K562 (cell line): ENCODE measurements around the gene SLC6A16. TPM values are rescaled to one million over a fixed set of nuclear protein-coding genes. Genes with fewer than 3 reads are reported as not detected.

Experiments
- ATAC-seq: fragments of 200-7000 bp; cut with Tn5 transposase; 3 replicates; pipeline ENCODE4 v1.9.1; 2020; ENCODE audit warnings: moderate library complexity
- BruUV-seq: library from RNA; stranded (reverse); fragments of 400-500 nt; replicated peaks from 2 replicates; lab custom pipeline; 2021; lab: Mats Ljungman, UMichigan
- CTCF ChIA-PET: fragments of 300-600 bp; formaldehyde crosslinking; extraction: SDS; loops from one replicate; lab custom pipeline; 2021; ENCODE audit warnings: low intra/inter-chr PET ratio; lab: Yijun Ruan, JAX
- POLR2A ChIA-PET: fragments of 300-600, 350-650 bp; sonication (Branson Sonifier 250); formaldehyde crosslinking; extraction: SDS; loops from one replicate; lab custom pipeline; 2021; ENCODE audit warnings: antibody characterized with exemption, inconsistent platforms; lab: Yijun Ruan, JAX
- DNase-seq, 4 experiments: peaks; one replicate each; pipeline versions ENCODE4 v3.0.0 to v3.0.0-alpha.2; 2011 to 2018; ENCODE audit warnings: low spot score in 3 of 4, mixed read lengths in 3 of 4; ENCODE audit errors: extremely low read depth in 1 of 4
- FAIRE-seq: peaks from 2 replicates; lab custom pipeline; 2011; peaks lifted over from hg19 to GRCh38; lab: Jason Lieb, UNC
- H2AFZ ChIP-seq: 2 replicates; pipeline ENCODE4 v1.6.0; 2011; ENCODE audit warnings: low read depth, low read length, control low read depth, inconsistent platforms
- H3K27ac ChIP-seq: fragments of 200-600 bp; 3 replicates; pipeline ENCODE4 v1.8.0; 2011; ENCODE audit warnings: low read depth, mild to moderate bottlenecking, control low read depth, inconsistent platforms, low read length, moderate library complexity, mixed read lengths; ENCODE audit errors: extremely low read depth
- H3K27me3 ChIP-seq, 2 experiments: fragments of 300-600 bp in 1 of 2; 2 replicates in 1 of 2; 3 replicates in 1 of 2; pipeline versions ENCODE4 v1.6.0 to v1.8.0; 2011; ENCODE audit warnings: inconsistent platforms in 2 of 2, low read length in 2 of 2, mild to moderate bottlenecking in 1 of 2, mixed read lengths in 1 of 2, moderate library complexity in 1 of 2; ENCODE audit not compliant: control insufficient read depth in 2 of 2, insufficient read depth in 2 of 2
- H3K36me3 ChIP-seq: fragments of 300-600 bp; 3 replicates; pipeline ENCODE4 v1.8.0; 2011; ENCODE audit warnings: mild to moderate bottlenecking, low read length, inconsistent platforms; ENCODE audit not compliant: control insufficient read depth, insufficient read depth
- H3K4me1 ChIP-seq, 2 experiments: fragments of 200-600 bp in 1 of 2; replicated peaks in 1 of 2; 2 replicates in 1 of 2; 3 replicates in 1 of 2; pipeline versions ENCODE4 v1.5.1 to v1.8.0; 2011; ENCODE audit warnings: inconsistent platforms in 2 of 2, low read length in 2 of 2, mild to moderate bottlenecking in 1 of 2, mixed read lengths in 1 of 2, moderate library complexity in 1 of 2; ENCODE audit not compliant: control insufficient read depth in 2 of 2, insufficient read depth in 2 of 2
- H3K4me2 ChIP-seq: 2 replicates; pipeline ENCODE4 v1.6.1; 2011; ENCODE audit warnings: low read length, control low read depth, inconsistent platforms, mixed read lengths; ENCODE audit not compliant: insufficient read depth
- H3K4me3 ChIP-seq: fragments of 200-600 bp; sonication (generic), shearing (Covaris generic); 2 replicates; pipeline ENCODE4 v1.5.1; 2016; ENCODE audit warnings: control low read depth, inconsistent platforms
- H3K79me2 ChIP-seq: fragments of 200-600 bp; 3 replicates; pipeline ENCODE4 v1.8.0; 2011; ENCODE audit warnings: low read length, inconsistent platforms; ENCODE audit not compliant: control insufficient read depth, insufficient read depth
- H3K9ac ChIP-seq, 2 experiments: 2 replicates each; pipeline versions ENCODE4 v1.6.0 to v1.6.1; 2011; ENCODE audit warnings: low read depth in 2 of 2, low read length in 2 of 2, control low read depth in 1 of 2, inconsistent platforms in 1 of 2, mild to moderate bottlenecking in 1 of 2, mixed read lengths in 1 of 2; ENCODE audit not compliant: insufficient read depth in 1 of 2
- H3K9me1 ChIP-seq: one replicate; pipeline ENCODE4 v1.6.0; 2011; ENCODE audit warnings: inconsistent platforms, mild to moderate bottlenecking, low read length, moderate library complexity; ENCODE audit not compliant: control insufficient read depth, insufficient read depth
- H3K9me3 ChIP-seq: replicated peaks from 2 replicates; pipeline ENCODE4 v1.5.1; 2011; ENCODE audit warnings: low read depth, low read length, inconsistent platforms; ENCODE audit not compliant: control insufficient read depth, insufficient read depth
- H4K20me1 ChIP-seq: replicated peaks from 2 replicates; pipeline ENCODE4 v1.6.1; 2011; ENCODE audit warnings: low read length, inconsistent platforms, mixed read lengths; ENCODE audit not compliant: control insufficient read depth, insufficient read depth
- AFF1 ChIP-seq, 2 experiments: fragments of 450-650 bp; IDR thresholded peaks; 2 replicates each; pipeline ENCODE4 v1.6.1; 2018; ENCODE audit warnings: mild to moderate bottlenecking in 2 of 2, low read depth in 1 of 2; ENCODE audit not compliant: partially characterized antibody in 2 of 2
- CBX8 ChIP-seq: fragments of 200-600 bp; sonication (generic); IDR thresholded peaks from 2 replicates; pipeline ENCODE4 v1.6.1; 2012; ENCODE audit warnings: borderline replicate concordance, mixed run types, low read depth, mild to moderate bottlenecking, moderate library complexity, mixed read lengths, low read length, control low read depth, inconsistent platforms; ENCODE audit not compliant: poor library complexity, severe bottlenecking; ENCODE audit errors: extremely low read depth
- CEBPG ChIP-seq, 3 experiments: fragments of 200-800 bp in 1 of 3; sonication (Bioruptor generic) in 1 of 3; sonication (generic) in 1 of 3; formaldehyde crosslinking in 1 of 3; IDR thresholded peaks in 2 of 3; conservative IDR thresholded peaks in 1 of 3; 2 replicates each; pipeline versions ENCODE4 v1.6.1 to v1.8.0; 2016 to 2022; ENCODE audit warnings: missing compliant biosample characterization in 2 of 3, missing genetic modification characterization in 2 of 3, mild to moderate bottlenecking in 1 of 3, missing genetic modification reagents in 1 of 3
- FOXK1 ChIP-seq: sonication (generic); formaldehyde crosslinking; IDR thresholded peaks from 2 replicates; pipeline ENCODE4 v1.8.0; 2022; ENCODE audit warnings: missing genetic modification reagents, mild to moderate bottlenecking, borderline replicate concordance
- FOXM1 ChIP-seq, 2 experiments: fragments of 450-650 bp in 1 of 2; sonication (generic) in 1 of 2; formaldehyde crosslinking in 1 of 2; IDR thresholded peaks; 2 replicates each; pipeline versions ENCODE4 v1.6.1 to v1.9.0; 2017 to 2022; ENCODE audit warnings: low read depth in 2 of 2, mild to moderate bottlenecking in 2 of 2, missing genetic modification reagents in 1 of 2, moderate library complexity in 1 of 2
- HCFC1 ChIP-seq: IDR thresholded peaks from 2 replicates; pipeline ENCODE4 v1.6.1; 2012; ENCODE audit warnings: low read depth, low read length, improper control_type of control experiment
- KDM5B ChIP-seq: fragments of 200-600 bp; sonication (generic); IDR thresholded peaks from 2 replicates; pipeline ENCODE4 v1.6.1; 2012; ENCODE audit warnings: low read depth, mild to moderate bottlenecking, moderate library complexity, low read length, control low read depth, inconsistent platforms; ENCODE audit not compliant: insufficient replicate concordance
- POLR3G ChIP-seq: IDR thresholded peaks from 2 replicates; pipeline ENCODE4 v1.6.1; 2011; ENCODE audit not compliant: insufficient read length, insufficient replicate concordance; ENCODE audit errors: extremely low read depth
- SAFB ChIP-seq: fragments of 200-400 bp; formaldehyde crosslinking; IDR thresholded peaks from 2 replicates; pipeline ENCODE4 v1.6.1; 2017; ENCODE audit warnings: low read depth, low read length, borderline replicate concordance
- SIN3A ChIP-seq, 2 experiments: fragments of 150-350 bp in 1 of 2; IDR thresholded peaks; 2 replicates each; pipeline ENCODE4 v1.6.1; 2011 to 2016; ENCODE audit warnings: borderline replicate concordance in 2 of 2, low read depth in 2 of 2, low read length in 2 of 2, mild to moderate bottlenecking in 2 of 2, moderate library complexity in 2 of 2; ENCODE audit not compliant: control insufficient read depth in 1 of 2
- WGBS: fragments of 100-300 bp; shearing (Covaris generic); methylation state at CpG from one replicate; pipeline ENCODE4 v1.1.6; 2016; ENCODE audit warnings: low coverage, mixed read lengths; ENCODE audit not compliant: insufficient coverage; ENCODE audit errors: missing lambda C conversion rate; 5-methylcytosine and 5-hydroxymethylcytosine counted together
- in situ Hi-C: fragments of 300-500 bp; cut with MboI; formaldehyde crosslinking; loops from 4 replicates; pipeline ENCODE4 v1.15.0; 2018; ENCODE audit warnings: inconsistent platforms, mixed read lengths
- intact Hi-C: fragments of 100-400 bp; cut with micrococcal nuclease; formaldehyde crosslinking; loops from 2 replicates; pipeline ENCODE4 v1.14.2; 2022
- polyA plus RNA-seq, 8 experiments: library from polyadenylated mRNA; depleted of rRNA in 4 of 8; stranded (reverse) in 5 of 8; unstranded in 3 of 8; fragments of >200 nt; fragmentation: Nextera tagmentation in 2 of 8; fragmentation: Illumina TruSeq in 1 of 8; extraction: Ambion mirVana in 2 of 8; extraction: Trizol in 1 of 8; gene quantifications; 2 replicates each; pipeline versions ENCODE4 v1.2.1 to v1.2.3, GENCODE V29; 2011 to 2014; ENCODE audit warnings: inconsistent platforms in 1 of 8, missing spikeins in 1 of 8
- total RNA-seq, 7 experiments: library from RNA; depleted of rRNA in 6 of 7; stranded (reverse); fragments of >200 nt in 6 of 7; fragmentation: Illumina TruSeq in 2 of 7; extraction: Trizol in 2 of 7; gene quantifications; 2 replicates each; pipeline versions ENCODE4 v1.2.1 to v1.2.3, GENCODE V29; 2011 to 2021; ENCODE audit warnings: low replicate concordance in 1 of 7
- TF ChIP-seq, protein P1 (sequence below): sonication (generic); formaldehyde crosslinking; IDR thresholded peaks from 2 replicates; pipeline ENCODE4 v1.4.0; 2020; ENCODE audit warnings: mild to moderate bottlenecking, missing genetic modification reagents
- TF ChIP-seq, protein P2 (sequence below): sonication (generic); formaldehyde crosslinking; IDR thresholded peaks from 2 replicates; pipeline ENCODE4 v1.8.0; 2022; ENCODE audit warnings: mild to moderate bottlenecking, low read depth, missing genetic modification reagents

Gene SLC6A16
- total and polyA plus RNA-seq, 9 of the 15 experiments (the other 6 are each of a cell fraction or from before 2014, with no cell fraction given): 0.05 to 0.95 (median 0.36) TPM

DNA sequence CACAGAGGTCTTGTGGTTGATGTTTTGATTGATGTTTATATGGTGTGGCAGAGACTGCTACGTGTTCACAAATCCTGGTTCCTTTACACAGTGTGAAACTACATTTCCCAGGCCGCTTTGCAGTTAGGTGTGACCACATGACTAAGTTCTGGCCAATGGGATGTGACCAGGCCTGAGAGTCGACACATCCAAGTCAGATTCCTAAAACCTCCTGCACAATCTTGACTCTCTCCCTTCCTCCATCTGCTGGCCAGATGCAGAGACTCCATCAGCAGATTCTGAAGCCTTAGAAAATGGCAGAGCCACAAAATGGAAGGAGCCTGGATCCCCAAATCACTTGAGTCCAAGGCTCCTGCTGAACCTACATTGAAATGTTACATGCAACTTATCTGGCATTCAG is 22.8 kb upstream of the SLC6A16 start:
- peak overlapping the region; percentile 64 for H2AFZ ChIP-seq
- H3K4me3 ChIP-seq: no peak overlapping the region
- H3K79me2 ChIP-seq: no peaks in the 10 kb centered on the region
- no peaks in the 10 kb centered on the region for H3K27me3 ChIP-seq
- DNase-seq (peak; percentile 67 to 77 (median 72)), FAIRE-seq (peak; percentile 99), ATAC-seq (peak; percentile 100)
- H3K9ac ChIP-seq: no peak overlapping the region
- WGBS: 23% methylated on average over 3 of the region's 3 CpGs
- H3K4me1 ChIP-seq: peaks cover 0 to 5% of the 10 kb centered on the region in 2 experiments; a peak in 3 of 5 replicates
- no peak overlapping the region for H3K27ac ChIP-seq
- H3K9me3 ChIP-seq: no peaks in the 10 kb centered on the region
- in situ Hi-C loops: no loop called here
- no peaks in the 10 kb centered on the region for H3K9me1 ChIP-seq
- CTCF ChIA-PET: no interaction called here
- no peak overlapping the region for H3K4me2 ChIP-seq
- H3K36me3 ChIP-seq: peaks cover 44% of the 10 kb centered on the region; the same call in 2 of the 3 replicates
- intact Hi-C loops: no loop called here
- no TSS peak for BruUV-seq
- POLR2A ChIA-PET: interaction anchor here (0.5 to 0.9 kb wide), 3 partner anchors 23 to 183 kb away, joined by 3 read pairs; no protein-coding TSS in a partner anchor
- no peaks in the 10 kb centered on the region for H4K20me1 ChIP-seq
- no peak for TF ChIP-seq CEBPG (CRISPR knock-in tag; IDR thresholded peaks at IDR 0.05)
- no peak for TF ChIP-seq CEBPG (tag; conservative IDR thresholded peaks at IDR 0.05 in 1 of 2, IDR thresholded peaks at IDR 0.05 in 1 of 2)
- no peak for TF ChIP-seq FOXK1 (CRISPR knock-in tag)
- TF ChIP-seq, protein P1, sequence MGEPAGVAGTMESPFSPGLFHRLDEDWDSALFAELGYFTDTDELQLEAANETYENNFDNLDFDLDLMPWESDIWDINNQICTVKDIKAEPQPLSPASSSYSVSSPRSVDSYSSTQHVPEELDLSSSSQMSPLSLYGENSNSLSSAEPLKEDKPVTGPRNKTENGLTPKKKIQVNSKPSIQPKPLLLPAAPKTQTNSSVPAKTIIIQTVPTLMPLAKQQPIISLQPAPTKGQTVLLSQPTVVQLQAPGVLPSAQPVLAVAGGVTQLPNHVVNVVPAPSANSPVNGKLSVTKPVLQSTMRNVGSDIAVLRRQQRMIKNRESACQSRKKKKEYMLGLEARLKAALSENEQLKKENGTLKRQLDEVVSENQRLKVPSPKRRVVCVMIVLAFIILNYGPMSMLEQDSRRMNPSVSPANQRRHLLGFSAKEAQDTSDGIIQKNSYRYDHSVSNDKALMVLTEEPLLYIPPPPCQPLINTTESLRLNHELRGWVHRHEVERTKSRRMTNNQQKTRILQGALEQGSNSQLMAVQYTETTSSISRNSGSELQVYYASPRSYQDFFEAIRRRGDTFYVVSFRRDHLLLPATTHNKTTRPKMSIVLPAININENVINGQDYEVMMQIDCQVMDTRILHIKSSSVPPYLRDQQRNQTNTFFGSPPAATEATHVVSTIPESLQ (CRISPR knock-in tag): no peak
- no peak for TF ChIP-seq POLR3G
- no peak for TF ChIP-seq CBX8
- TF ChIP-seq AFF1 (IDR thresholded peaks at IDR 0.05; ENCODE audit: low read depth in 1 of 2, partially characterized antibody in 2 of 2): peak in 1 of 2 experiments; percentile 70
- TF ChIP-seq, protein P2, sequence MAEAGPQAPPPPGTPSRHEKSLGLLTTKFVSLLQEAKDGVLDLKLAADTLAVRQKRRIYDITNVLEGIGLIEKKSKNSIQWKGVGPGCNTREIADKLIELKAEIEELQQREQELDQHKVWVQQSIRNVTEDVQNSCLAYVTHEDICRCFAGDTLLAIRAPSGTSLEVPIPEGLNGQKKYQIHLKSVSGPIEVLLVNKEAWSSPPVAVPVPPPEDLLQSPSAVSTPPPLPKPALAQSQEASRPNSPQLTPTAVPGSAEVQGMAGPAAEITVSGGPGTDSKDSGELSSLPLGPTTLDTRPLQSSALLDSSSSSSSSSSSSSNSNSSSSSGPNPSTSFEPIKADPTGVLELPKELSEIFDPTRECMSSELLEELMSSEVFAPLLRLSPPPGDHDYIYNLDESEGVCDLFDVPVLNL (CRISPR knock-in tag): no peak
- no peak for TF ChIP-seq KDM5B
- TF ChIP-seq FOXM1 (IDR thresholded peaks at IDR 0.05; ENCODE audit: low read depth): no peak
- TF ChIP-seq FOXM1 (CRISPR knock-in tag; IDR thresholded peaks at IDR 0.05; ENCODE audit: low read depth): no peak
- TF ChIP-seq SIN3A (IDR thresholded peaks at IDR 0.05; ENCODE audit: borderline replicate concordance in 2 of 2, control insufficient read depth in 1 of 2, low read depth in 2 of 2, low read length in 2 of 2): no peak
- peak; percentile 93 for TF ChIP-seq HCFC1
- TF ChIP-seq SAFB: no peak
